ENCODE measurements around the gene SLC12A8.

- TF ChIP-seq CTCF (conservative IDR thresholded peaks at IDR 0.05 in 1 of 2, IDR thresholded peaks at IDR 0.05 in 1 of 2; ENCODE audit: low read depth in 1 of 2, low read length in 2 of 2) (no peak), EZH2 (IDR thresholded peaks at IDR 0.05; ENCODE audit: low read length, missing control alignments) (no peak)
Measured at GRCh38 chr3:125143982-125144652, 68.4 kb downstream of the SLC12A8 start.
